HCT116 (cell line): ENCODE data around the gene DDOST.

Source experiments
- ATF3 ChIP-seq: IDR thresholded peaks from 2 replicates; pipeline ENCODE4 v1.6.1; 2012
- CTCF ChIP-seq, 3 experiments: fragments of 200-600 bp in 1 of 3; sonication (generic) in 1 of 3; IDR thresholded peaks in 2 of 3; conservative IDR thresholded peaks in 1 of 3; 2 replicates each; pipeline ENCODE4 v1.5.1; 2012 to 2017; ENCODE audit warnings: low read depth in 2 of 3, low read length in 2 of 3, antibody characterized with exemption in 1 of 3, borderline replicate concordance in 1 of 3, control low read depth in 1 of 3, mild to moderate bottlenecking in 1 of 3, mixed read lengths in 1 of 3, mixed run types in 1 of 3, moderate library complexity in 1 of 3; ENCODE audit not compliant: insufficient read depth in 1 of 3
- EZH2 ChIP-seq: fragments of 200-600 bp; sonication (generic); IDR thresholded peaks from 2 replicates; pipeline ENCODE4 v1.6.1; 2017; ENCODE audit warnings: antibody characterized with exemption, mixed run types
- EZH2phosphoT487 ChIP-seq: fragments of 200-600 bp; IDR thresholded peaks from 2 replicates; pipeline ENCODE4 v1.6.1; 2018; ENCODE audit warnings: antibody characterized with exemption, borderline replicate concordance
- FOSL1 ChIP-seq: IDR thresholded peaks from 2 replicates; pipeline ENCODE4 v1.6.1; 2012; ENCODE audit warnings: low read depth
- JUND ChIP-seq: IDR thresholded peaks from 2 replicates; pipeline ENCODE4 v1.6.1; 2012
- MAX ChIP-seq: IDR thresholded peaks from 2 replicates; pipeline ENCODE4 v1.6.1; 2012
- POLR2A ChIP-seq: IDR thresholded peaks from 2 replicates; pipeline ENCODE4 v1.7.0; 2011; ENCODE audit warnings: borderline replicate concordance; ENCODE audit not compliant: insufficient read depth, insufficient read length; ENCODE audit errors: extremely low read depth
- REST ChIP-seq: IDR thresholded peaks from 2 replicates; pipeline ENCODE4 v1.6.1; 2012; ENCODE audit warnings: low read depth
- SIN3A ChIP-seq: IDR thresholded peaks from 2 replicates; pipeline ENCODE4 v1.6.1; 2012; ENCODE audit warnings: low read depth
- SRF ChIP-seq: IDR thresholded peaks from 2 replicates; pipeline ENCODE4 v1.6.1; 2012; ENCODE audit warnings: low read depth
- TCF7L2 ChIP-seq: IDR thresholded peaks from 2 replicates; pipeline ENCODE4 v1.7.0; 2011; ENCODE audit warnings: borderline replicate concordance, inconsistent platforms; ENCODE audit not compliant: insufficient read depth, insufficient read length; ENCODE audit errors: extremely low read depth
- ZFX ChIP-seq: fragments of 450-650 bp; IDR thresholded peaks from 2 replicates; pipeline ENCODE4 v1.6.1; 2017
- ZNF274 ChIP-seq: fragments of 200-500 bp; sonication (Bioruptor generic); IDR thresholded peaks from 2 replicates; pipeline ENCODE4 v1.6.1; 2014; ENCODE audit warnings: mild to moderate bottlenecking, low read depth, low read length, inconsistent platforms

GRCh38 chr1:20666146-20666545 is 5.0 kb upstream of the DDOST start:
- no peak for TF ChIP-seq SRF
- no peak for TF ChIP-seq EZH2
- no peak for TF ChIP-seq CTCF (IDR thresholded peaks at IDR 0.05 in 2 of 3, conservative IDR thresholded peaks at IDR 0.05 in 1 of 3; ENCODE audit: borderline replicate concordance in 1 of 3, insufficient read depth in 1 of 3, low read depth in 2 of 3, low read length in 2 of 3)
- TF ChIP-seq REST = no peak
- no peak for TF ChIP-seq JUND
- no peak for TF ChIP-seq ZNF274
- no peak for TF ChIP-seq POLR2A
- TF ChIP-seq MAX = no peak
- no peak for TF ChIP-seq EZH2phosphoT487
- no peak for TF ChIP-seq TCF7L2
- TF ChIP-seq ZFX = no peak
- TF ChIP-seq SIN3A = no peak
- TF ChIP-seq FOSL1 = no peak
- no peak for TF ChIP-seq ATF3
